ENCODE data around the gene FNDC7. TPM values are rescaled to one million over a fixed set of nuclear protein-coding genes. Genes with fewer than 3 reads are reported as not detected.

The FNDC7 gene
- total and polyA plus RNA-seq, 10 of the 15 experiments (the other 5 are each of a cell fraction or from before 2014, with no cell fraction given), result not detected

DNA sequence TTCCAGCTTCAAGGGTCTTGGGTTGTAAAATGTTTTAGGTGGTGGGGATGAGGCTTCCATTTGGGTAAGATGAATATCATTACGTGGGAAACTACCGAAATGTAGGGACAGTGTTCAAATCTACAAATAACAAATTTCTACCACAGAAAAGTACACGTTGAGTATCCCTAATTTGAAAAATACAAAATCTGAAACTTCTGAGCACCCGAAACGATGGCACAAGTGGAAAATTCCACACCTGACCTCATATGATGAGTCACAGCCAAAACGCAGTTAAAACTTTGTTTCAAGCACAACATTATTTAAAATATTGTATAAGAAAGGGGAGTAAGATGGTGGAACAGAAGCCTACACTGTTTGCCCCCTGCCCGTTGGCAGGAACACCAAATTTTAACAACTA is 43.0 kb upstream of the FNDC7 start (continued):
- TF ChIP-seq KLF5 (IDR thresholded peaks at IDR 0.05; ENCODE audit: partially characterized antibody) (no peak), STAT1 (conservative IDR thresholded peaks at IDR 0.05) (no peak), EED (IDR thresholded peaks at IDR 0.05; ENCODE audit: low read depth) (no peak)

DNA sequence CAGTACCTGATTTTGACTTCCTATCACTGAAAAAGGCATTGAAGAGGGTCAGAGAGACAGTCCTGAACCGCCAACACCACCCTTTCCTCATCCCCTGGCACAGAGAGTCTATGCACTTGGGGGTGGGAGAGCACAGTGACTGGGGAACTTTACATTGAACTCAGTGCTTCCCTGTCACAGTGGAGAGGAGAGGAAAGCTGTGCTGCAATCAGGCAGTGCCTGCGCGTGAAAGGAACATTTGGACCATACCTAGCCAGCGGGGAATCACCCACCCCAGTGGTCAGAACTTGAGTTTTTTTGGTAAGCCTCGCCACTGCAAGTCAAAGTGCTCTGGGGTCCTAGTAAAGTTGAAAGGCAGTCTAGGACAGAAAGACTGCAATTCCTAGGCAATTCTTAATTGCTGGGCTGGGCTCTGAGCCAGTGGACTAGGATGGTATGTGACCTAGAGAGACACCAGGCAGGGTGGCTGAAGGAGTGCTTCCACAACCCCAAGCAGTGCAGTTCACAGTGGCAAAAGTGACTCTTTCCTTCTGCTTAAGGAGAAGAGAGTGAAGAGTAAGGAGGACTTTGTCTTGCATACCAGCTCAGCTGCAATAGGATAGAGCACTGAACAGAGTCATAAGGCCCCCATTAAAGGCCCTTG is 42.5 kb upstream of the FNDC7 start:
- no peak overlapping the region for H3K9ac ChIP-seq (ENCODE audit: control insufficient read depth, insufficient read depth, low read length)
- DNase-seq (ENCODE audit: low read depth, low spot score) (no peak), ATAC-seq (no peak), FAIRE-seq (no peak)
- intact Hi-C loops (cut with micrococcal nuclease; ENCODE audit: unreplicated experiment), result loop anchor here (10.0 kb wide), 1 partner anchor 55 kb away; no protein-coding TSS in a partner anchor
- RAD21 ChIA-PET (ENCODE audit: unreplicated experiment), result no interaction called here
- BruUV-seq (replicated peaks), result no TSS peak
- H3K36me3 ChIP-seq (ENCODE audit: control insufficient read depth in 2 of 2, insufficient read depth in 2 of 2, low read length in 1 of 2), result no peaks in the 10 kb centered on the region
- H3K79me2 ChIP-seq (ENCODE audit: control insufficient read depth, insufficient read depth, low read length), result no peaks in the 10 kb centered on the region
- no peak overlapping the region for H3K4me3 ChIP-seq
- CTCF ChIA-PET, result no interaction called here
- H4K20me1 ChIP-seq (ENCODE audit: control insufficient read depth, insufficient read depth), result no peaks in the 10 kb centered on the region
- no peak overlapping the region for H3K27ac ChIP-seq (ENCODE audit: control insufficient read depth, insufficient read depth)
- in situ Hi-C loops (cut with MboI), result no loop called here
- SMC1A ChIA-PET (ENCODE audit: uncharacterized antibody, unreplicated experiment), result no interaction called here
- no peak overlapping the region for H2AFZ ChIP-seq (ENCODE audit: control insufficient read depth, low read depth, low read length)
- TF ChIP-seq EED (IDR thresholded peaks at IDR 0.05; ENCODE audit: low read depth) (no peak), SMAD1 (IDR thresholded peaks at IDR 0.05; ENCODE audit: low read depth, partially characterized antibody) (no peak), TAF1 (IDR thresholded peaks at IDR 0.05; ENCODE audit: borderline replicate concordance, low read depth, low read length) (no peak), NBN (IDR thresholded peaks at IDR 0.05) (no peak), GATAD2B (conservative IDR thresholded peaks at IDR 0.05; ENCODE audit: low read depth) (no peak), PAX8 (IDR thresholded peaks at IDR 0.05) (no peak)
- 49% methylated on average over 5 of the region's 5 CpGs for WGBS (ENCODE audit: insufficient coverage, insufficient replicate concordance, low lambda C conversion rate, missing lambda C conversion rate)
- POLR2A ChIA-PET, result no interaction called here
- no peaks in the 10 kb centered on the region for H3K9me3 ChIP-seq (replicated peaks; ENCODE audit: control insufficient read depth, insufficient read depth, low read length)
- no peaks in the 10 kb centered on the region for H3K4me1 ChIP-seq (ENCODE audit: control insufficient read depth, insufficient read depth, low read length)
- H3K27me3 ChIP-seq (replicated peaks in 1 of 2; ENCODE audit: control insufficient read depth in 2 of 2, insufficient read depth in 2 of 2, low read length in 1 of 2), result no peaks in the 10 kb centered on the region
- no peak overlapping the region for H3K4me2 ChIP-seq (ENCODE audit: control insufficient read depth, insufficient read depth)
